GM21529 (cell line): ENCODE measurements around the gene EPS8L1.
"Not testable (repeated sequence)": the region's sequence is repeated elsewhere in the genome, so short reads cannot be mapped to it uniquely, and the experiment has no call there.

ENCODE experiments used
- ATAC-seq: cut with Tn5 transposase; IDR thresholded peaks from one replicate; pipeline ENCODE4 v1.9.1; 2021; ENCODE audit not compliant: unreplicated experiment

The EPS8L1 gene

DNA sequence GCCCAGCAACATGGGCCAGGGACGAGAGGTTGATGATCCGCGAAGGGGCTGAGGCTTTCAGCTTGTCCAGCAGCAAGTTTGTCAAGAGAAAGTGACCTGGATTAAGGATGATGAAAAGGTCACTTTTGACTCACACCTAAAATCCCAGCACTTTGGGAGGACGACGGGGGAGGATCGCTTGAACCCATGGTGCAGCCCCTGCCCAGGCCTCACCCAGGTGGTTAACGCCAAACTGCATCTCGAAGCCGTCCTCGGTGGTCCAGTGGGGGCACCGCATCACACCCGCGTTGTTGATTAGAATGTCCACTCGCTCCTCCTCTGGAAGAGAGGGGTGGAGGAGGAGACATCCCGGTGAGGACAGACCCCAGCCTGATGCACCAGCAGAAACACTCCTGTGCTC, 27.2 kb upstream of the EPS8L1 start:
- no peak for ATAC-seq

GRCh38 chr19:55050749-55051532, 24.7 kb upstream of the EPS8L1 start:
- no peak for ATAC-seq

DNA sequence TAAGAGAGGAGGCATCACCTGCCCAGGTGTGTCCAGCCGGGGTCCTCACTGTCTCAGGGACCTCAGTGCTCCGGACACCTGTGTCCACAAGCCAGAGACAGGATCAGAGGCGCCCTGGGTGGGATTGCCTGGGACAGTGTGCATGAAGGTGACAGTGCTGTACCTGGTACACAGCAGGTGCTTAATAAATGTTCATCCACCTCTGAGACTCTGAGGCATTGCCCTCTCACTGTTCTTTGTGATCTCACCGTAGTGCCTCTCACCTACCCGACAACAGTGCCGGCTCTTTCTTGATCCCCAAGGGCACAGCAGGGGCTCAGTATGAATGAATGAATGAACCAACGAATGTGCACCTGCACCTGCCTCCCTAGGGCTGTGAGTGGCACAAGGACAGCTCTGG, 21.9 kb upstream of the EPS8L1 start:
- no peak for ATAC-seq

DNA sequence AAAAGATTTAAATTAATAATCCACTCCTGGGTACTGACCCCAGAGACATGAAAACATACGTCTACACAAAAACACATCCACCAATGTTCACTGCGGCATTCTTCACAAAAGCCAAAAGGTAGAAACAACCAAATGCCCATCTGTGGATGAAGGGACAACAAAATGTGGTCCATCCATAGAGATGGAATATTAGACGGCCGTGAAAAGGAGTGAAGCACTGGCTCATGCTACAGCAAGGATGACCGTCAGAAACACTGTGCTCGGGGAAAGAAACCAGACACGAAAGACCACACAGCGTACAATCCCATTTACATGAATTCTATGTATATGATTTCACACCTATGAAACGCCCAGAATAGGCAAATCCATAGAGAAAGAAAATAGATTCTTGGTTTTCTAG, 18.8 kb upstream of the EPS8L1 start:
- ATAC-seq = no peak

GRCh38 chr19:55058781-55059610, 16.7 kb upstream of the EPS8L1 start:
- ATAC-seq = no peak

GRCh38 chr19:55060287-55060686, 15.4 kb upstream of the EPS8L1 start:
- ATAC-seq = not testable (repeated sequence)

GRCh38 chr19:55062735-55063491, 12.8 kb upstream of the EPS8L1 start, which contains the start of gene RDH13:
TSS of gene RDH13 (minus strand) at chr19:55063148. CDS start at chr19:55063032, 116 bp downstream.
- peak; percentile 94 for ATAC-seq

GRCh38 chr19:55063492-55063843, 12.2 kb upstream of the EPS8L1 start:
- ATAC-seq = no peak

- not testable (repeated sequence) for ATAC-seq
Measured at GRCh38 chr19:55065516-55065915, 10.2 kb upstream of the EPS8L1 start.

DNA sequence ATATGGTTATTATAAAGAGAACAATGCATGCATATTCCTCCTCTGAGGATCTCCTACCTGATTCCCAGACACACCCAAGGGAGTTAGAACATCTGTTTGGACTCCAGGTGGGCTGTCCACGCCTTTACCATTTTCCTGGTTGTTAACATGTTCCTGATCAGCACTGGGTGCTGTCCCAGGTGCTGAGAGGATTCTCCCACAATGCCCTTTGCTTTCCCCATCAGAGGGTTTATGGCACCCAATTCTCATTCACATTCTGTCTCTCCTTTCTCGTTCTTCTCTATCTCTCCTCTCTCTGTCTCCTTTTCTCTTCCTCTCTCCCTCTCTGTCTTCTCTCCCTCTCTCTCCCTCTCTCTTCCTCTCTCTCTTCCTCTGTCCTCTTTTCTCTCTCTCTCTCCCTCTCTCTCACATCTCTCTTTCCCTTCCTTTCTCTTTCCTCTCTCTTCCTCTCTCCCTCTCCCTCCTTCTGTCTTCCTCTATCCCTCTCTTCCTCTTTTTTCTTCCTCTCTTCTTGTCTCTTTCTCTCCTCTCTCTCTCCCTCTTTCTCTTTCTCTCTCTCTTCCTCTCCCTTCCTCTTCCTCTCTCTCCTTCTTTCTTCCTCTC, 9.5 kb upstream of the EPS8L1 start:
- no peak for ATAC-seq

GRCh38 chr19:55067869-55068268, 7.8 kb upstream of the EPS8L1 start:
- ATAC-seq = no peak

DNA sequence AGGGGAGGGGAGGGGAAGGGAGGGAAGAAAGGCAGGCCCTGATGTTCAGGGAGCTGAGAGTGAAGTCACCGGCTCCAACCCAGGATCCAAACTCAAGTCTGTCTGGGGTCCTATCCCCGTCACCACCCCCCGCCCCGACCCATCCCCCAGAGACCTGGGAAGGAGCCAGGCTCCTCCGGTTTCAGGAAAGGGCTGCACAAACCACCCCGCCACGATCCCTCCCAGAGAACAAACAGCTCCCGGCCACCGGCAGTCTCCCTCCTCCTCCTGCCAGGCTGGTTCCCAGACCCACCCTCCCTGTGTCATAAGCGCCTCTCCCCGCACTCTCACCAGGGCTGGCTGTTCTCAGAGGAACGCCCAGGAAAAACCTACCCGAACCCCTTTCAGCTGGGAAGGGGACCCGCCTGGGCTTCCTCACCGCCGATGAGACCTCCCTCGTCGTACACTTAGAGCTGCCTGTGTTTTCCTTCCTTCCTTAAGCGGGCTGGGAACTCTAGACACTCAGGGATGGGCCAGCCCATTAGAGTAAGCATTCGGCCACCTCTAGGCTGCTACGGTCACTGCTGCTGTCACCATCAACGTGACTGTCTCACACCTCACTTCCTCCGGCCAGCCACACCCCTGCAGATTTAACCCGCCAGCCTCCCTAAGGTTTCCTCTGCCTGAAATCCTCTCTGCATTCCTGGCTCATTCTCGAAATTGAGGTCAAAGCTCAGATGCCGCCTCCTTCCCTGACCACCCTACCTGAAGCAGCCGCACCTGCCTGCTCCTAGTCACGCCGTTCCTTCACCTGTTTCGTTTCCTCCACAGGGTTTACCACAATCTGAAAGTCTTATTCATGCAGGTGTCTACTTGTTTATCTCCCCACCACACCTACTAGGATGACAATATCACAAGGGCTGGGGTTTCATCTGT, 6.5 kb upstream of the EPS8L1 start:
- no peak for ATAC-seq

DNA sequence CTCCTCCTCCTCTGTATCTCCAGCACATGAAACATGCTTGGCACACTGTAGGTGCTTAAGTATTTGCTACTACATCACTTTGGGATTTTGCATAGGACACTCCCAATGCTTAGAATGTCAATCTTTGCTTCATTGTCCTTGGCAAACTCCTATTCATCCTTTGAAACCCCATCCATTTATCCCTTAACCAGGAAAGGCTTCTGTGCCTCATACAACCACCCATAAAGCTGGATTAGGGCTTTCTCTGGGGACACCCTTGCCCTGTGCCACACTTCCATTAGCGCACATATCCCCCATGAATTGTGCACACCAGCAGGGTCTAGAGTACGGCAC, 5.8 kb upstream of the EPS8L1 start:
- ATAC-seq = no peak

GRCh38 chr19:55070466-55071128, 5.1 kb upstream of the EPS8L1 start:
- no peak for ATAC-seq

DNA sequence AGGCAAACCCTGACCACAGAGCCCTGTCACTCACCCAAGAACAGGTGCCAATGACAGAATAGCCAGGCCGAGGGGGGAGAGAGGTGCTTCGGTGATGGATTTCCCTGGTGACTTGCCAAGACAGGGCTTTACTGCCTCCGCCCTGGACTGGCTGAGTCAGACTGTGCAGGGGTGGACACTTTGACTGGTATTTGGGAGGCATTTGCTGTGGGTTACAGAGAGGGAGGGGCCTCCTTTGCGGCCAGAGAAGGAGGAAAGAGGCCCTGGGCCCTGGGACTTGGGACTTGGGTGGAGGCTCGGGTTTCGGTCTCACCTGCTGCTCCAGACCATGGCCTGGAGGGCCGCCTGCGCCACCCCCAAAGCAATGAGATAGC, 4.6 kb upstream of the EPS8L1 start:
- no peak for ATAC-seq

DNA sequence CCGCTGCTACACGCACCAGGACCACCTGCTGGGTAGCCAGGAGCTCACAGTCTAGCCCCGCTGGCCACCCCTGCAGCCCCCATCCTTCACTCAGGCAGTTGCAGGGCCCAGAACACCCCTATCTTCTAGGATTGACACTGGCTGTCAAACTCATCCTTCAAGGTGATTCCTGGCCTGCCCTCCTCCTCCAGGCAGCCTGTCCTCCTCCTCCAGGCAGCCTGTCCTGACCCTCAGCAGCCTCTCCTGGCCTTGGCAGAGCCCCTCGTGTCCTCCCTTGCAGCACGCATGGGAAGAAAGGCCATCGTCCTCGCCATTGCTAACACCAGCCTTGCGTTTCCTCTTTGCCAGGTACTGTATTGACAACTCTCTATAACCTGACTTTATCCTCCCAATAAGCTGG, 3.8 kb upstream of the EPS8L1 start:
- ATAC-seq = no peak

DNA sequence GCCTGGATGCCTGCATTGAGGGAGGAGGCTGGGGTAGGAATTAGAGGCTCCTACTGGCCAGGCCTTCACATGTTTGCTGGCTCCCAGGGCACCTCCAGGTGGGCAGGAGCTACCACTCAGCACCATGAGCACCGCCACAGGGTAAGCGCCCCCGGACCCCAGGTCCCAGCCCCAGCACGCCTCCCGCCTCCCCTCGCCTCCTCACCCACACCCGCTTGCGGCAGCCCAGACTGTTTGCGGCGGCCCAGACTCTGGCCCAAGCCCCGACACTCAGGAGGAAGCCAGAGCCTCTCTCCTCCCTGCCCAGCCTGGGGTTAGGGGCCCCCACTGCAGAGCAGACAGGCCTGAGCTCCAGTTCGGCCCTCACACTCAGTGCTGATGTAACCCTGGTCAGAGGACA, 652 bp downstream of the EPS8L1 start:
- no peak for ATAC-seq

DNA sequence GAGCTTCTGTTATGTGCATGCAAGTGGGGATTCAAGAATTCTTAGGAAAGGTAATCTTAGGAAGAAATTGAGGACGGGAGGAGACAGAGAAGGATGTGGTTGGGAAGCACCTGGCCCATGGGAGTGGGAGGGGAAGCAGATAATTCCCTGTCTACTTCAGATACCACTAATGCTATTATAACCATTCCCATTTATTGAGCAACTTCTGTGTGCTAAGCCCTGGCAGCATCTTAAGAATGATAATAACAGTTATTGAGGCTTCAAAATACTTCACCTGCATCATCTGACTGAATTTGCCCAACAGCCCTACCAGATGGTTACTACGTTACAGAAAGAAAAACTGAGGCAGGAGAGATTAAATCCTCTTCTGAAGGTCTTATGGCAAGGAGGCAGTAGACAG, 1.4 kb downstream of the EPS8L1 start:
- no peak for ATAC-seq

- no peak for ATAC-seq
Measured at GRCh38 chr19:55078996-55079395, 3.3 kb downstream of the EPS8L1 start.
